Activated T-cell treated with anti-CD3 and anti-CD28 coated beads for 24 hours (primary cell): ENCODE results near the gene SRRM1.
"Not testable (repeated sequence)": the region's sequence is repeated elsewhere in the genome, so short reads cannot be mapped to it uniquely, and the experiment has no call there.

Experiments used
- DNase-seq: peaks from one replicate; pipeline ENCODE4 v3.0.0-alpha.2; 2020; ENCODE audit warnings: low read depth

SRRM1 gene

GRCh38 chr1:24717887-24718650, 75.0 kb downstream of the SRRM1 start:
- no peak for DNase-seq

DNA sequence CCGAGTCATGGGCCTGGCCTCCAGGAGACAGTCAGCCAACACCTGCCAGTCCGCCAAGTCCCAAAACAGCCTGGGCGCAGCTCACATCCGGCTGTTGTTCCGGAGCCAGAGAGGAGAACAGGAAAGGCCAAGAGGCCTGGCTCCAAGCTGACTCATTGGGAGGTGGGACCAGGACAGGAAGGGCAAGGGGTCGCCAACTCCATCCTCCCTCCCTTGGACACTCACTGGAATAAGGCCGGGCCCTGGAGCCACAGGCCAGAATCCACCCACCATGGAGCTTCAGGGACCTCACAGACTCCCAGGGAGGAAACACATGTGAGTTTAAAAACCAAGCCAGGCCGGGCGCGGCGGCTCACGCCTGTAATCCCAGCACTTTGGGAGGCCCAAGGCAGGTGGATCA, 77.0 kb downstream of the SRRM1 start:
- DNase-seq = no peak

- DNase-seq = no peak
Measured at GRCh38 chr1:24721533-24721932, 78.4 kb downstream of the SRRM1 start.

GRCh38 chr1:24722073-24723035, 79.3 kb downstream of the SRRM1 start:
- DNase-seq = not testable (repeated sequence)
